HTERT RPE-1 (cell line): ENCODE data around the gene NECTIN2.
"Not testable (repeated sequence)": the region's sequence is repeated elsewhere in the genome, so short reads cannot be mapped to it uniquely, and the experiment has no call there.

Experiments
- in situ Hi-C: fragments of 300-500 bp; cut with MboI; formaldehyde crosslinking; loops from 4 replicates; pipeline ENCODE4 v1.14.3; 2020; ENCODE audit warnings: low sequenced_read_pairs

NECTIN2 gene

DNA sequence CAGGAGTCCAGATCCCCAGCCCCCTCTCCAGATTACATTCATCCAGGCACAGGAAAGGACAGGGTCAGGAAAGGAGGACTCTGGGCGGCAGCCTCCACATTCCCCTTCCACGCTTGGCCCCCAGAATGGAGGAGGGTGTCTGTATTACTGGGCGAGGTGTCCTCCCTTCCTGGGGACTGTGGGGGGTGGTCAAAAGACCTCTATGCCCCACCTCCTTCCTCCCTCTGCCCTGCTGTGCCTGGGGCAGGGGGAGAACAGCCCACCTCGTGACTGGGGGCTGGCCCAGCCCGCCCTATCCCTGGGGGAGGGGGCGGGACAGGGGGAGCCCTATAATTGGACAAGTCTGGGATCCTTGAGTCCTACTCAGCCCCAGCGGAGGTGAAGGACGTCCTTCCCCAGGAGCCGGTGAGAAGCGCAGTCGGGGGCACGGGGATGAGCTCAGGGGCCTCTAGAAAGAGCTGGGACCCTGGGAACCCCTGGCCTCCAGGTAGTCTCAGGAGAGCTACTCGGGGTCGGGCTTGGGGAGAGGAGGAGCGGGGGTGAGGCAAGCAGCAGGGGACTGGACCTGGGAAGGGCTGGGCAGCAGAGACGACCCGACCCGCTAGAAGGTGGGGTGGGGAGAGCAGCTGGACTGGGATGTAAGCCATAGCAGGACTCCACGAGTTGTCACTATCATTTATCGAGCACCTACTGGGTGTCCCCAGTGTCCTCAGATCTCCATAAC, 59.5 kb downstream of the NECTIN2 start, which contains the start of gene APOE:
Gene APOE (plus strand): TSS at position 360 of the 724 bp plus-strand sequence. CDS start 829 bp downstream, outside the sequence.
- in situ Hi-C loops: no loop called here

DNA sequence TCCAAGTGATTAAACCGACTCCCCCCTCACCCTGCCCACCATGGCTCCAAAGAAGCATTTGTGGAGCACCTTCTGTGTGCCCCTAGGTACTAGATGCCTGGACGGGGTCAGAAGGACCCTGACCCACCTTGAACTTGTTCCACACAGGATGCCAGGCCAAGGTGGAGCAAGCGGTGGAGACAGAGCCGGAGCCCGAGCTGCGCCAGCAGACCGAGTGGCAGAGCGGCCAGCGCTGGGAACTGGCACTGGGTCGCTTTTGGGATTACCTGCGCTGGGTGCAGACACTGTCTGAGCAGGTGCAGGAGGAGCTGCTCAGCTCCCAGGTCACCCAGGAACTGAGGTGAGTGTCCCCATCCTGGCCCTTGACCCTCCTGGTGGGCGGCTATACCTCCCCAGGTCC, 61.5 kb downstream of the NECTIN2 start:
- in situ Hi-C loops: no loop called here

DNA sequence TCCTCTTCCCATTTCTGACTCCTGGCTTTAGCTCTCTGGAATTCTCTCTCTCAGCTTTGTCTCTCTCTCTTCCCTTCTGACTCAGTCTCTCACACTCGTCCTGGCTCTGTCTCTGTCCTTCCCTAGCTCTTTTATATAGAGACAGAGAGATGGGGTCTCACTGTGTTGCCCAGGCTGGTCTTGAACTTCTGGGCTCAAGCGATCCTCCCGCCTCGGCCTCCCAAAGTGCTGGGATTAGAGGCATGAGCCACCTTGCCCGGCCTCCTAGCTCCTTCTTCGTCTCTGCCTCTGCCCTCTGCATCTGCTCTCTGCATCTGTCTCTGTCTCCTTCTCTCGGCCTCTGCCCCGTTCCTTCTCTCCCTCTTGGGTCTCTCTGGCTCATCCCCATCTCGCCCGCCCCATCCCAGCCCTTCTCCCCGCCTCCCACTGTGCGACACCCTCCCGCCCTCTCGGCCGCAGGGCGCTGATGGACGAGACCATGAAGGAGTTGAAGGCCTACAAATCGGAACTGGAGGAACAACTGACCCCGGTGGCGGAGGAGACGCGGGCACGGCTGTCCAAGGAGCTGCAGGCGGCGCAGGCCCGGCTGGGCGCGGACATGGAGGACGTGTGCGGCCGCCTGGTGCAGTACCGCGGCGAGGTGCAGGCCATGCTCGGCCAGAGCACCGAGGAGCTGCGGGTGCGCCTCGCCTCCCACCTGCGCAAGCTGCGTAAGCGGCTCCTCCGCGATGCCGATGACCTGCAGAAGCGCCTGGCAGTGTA, 62.2 kb downstream of the NECTIN2 start:
- in situ Hi-C loops: no loop called here

DNA sequence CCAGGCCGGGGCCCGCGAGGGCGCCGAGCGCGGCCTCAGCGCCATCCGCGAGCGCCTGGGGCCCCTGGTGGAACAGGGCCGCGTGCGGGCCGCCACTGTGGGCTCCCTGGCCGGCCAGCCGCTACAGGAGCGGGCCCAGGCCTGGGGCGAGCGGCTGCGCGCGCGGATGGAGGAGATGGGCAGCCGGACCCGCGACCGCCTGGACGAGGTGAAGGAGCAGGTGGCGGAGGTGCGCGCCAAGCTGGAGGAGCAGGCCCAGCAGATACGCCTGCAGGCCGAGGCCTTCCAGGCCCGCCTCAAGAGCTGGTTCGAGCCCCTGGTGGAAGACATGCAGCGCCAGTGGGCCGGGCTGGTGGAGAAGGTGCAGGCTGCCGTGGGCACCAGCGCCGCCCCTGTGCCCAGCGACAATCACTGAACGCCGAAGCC, 62.8 kb downstream of the NECTIN2 start:
- in situ Hi-C loops: no loop called here

DNA sequence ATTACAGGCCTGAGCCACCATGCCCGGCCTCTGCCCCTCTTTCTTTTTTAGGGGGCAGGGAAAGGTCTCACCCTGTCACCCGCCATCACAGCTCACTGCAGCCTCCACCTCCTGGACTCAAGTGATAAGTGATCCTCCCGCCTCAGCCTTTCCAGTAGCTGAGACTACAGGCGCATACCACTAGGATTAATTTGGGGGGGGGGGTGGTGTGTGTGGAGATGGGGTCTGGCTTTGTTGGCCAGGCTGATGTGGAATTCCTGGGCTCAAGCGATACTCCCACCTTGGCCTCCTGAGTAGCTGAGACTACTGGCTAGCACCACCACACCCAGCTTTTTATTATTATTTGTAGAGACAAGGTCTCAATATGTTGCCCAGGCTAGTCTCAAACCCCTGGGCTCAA, 63.7 kb downstream of the NECTIN2 start:
- in situ Hi-C loops: no loop called here

DNA sequence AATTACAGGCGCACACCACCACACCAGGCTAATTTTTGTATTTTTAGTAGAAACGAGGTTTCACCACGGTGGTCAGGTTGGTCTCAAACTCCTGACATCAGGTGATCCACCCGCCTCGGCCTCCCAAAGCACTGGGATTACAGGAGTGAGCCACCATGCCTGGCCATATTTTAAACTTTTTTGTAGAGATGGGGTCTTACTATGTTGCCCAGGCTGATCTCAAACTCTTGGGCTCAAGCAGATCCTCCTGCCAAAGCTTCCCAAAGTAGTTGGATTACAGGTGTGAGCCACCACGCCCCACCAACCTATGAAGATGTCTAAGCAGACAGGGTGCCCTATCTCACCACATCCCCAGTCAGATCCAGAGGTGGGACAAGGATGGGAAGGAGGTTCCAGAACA, 65.8 kb downstream of the NECTIN2 start:
- in situ Hi-C loops: not testable (repeated sequence)

DNA sequence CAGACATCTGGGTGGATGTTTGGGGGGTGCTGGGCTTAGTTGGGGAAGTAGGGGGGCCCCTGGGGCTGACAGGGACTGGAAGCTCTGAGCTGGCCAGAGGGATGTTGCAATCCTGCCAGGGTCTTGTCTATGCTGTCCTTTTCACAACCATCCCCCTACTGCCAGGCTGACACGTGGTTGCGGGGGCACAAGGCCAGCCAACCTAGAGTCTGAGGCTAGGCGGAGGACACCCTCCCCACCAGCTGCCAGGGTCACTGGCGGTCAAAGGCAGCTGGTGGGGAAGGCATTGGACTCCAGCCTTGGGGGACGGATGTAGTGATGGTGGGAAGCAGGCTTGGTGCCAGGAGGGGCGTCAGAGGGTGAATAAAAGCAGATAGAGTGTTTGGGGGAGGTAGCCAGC, 66.8 kb downstream of the NECTIN2 start:
- in situ Hi-C loops: no loop called here

DNA sequence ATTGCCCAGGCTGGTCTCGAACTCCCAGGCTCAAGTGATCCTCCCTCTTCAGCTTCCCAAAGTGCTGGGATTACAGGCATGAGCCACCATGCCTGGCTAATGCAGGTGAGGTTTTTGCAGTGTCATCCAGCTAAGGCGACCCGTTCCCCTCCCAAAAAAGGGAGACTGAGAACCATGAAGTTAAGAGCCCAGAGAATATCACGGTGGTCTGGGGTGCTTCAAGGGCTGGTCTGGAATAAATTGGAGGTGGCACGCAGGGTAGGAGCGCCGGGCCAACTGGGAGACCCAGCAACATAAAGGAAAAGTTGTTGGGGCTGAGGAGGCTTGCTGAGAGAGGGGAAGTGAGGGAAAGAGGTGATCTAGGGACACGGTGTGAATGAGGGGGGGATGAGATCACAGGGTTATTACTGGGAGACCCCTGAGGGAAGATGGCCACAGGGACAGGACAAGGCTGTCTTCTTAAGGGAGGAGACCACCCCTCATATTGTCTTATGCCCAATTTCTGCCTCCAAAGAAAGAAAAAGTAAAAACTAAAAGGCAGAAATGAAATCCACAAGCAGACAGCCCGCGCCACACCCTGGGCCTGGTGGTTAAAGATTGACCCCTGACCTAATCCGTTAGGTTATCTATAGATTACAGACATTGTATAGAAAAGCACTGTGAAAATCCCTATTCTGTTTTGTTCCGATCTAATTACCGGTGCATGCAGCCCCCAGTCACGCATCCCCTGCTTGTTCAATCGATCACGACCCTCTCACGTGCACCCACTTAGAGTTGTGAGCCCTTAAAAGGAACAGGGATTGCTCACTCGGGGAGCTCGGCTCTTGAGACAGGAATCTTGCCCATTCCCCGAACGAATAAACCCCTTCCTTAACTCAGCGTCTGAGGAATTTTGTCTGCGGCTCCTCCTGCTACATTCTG, 67.7 kb downstream of the NECTIN2 start:
- in situ Hi-C loops: not testable (repeated sequence)

DNA sequence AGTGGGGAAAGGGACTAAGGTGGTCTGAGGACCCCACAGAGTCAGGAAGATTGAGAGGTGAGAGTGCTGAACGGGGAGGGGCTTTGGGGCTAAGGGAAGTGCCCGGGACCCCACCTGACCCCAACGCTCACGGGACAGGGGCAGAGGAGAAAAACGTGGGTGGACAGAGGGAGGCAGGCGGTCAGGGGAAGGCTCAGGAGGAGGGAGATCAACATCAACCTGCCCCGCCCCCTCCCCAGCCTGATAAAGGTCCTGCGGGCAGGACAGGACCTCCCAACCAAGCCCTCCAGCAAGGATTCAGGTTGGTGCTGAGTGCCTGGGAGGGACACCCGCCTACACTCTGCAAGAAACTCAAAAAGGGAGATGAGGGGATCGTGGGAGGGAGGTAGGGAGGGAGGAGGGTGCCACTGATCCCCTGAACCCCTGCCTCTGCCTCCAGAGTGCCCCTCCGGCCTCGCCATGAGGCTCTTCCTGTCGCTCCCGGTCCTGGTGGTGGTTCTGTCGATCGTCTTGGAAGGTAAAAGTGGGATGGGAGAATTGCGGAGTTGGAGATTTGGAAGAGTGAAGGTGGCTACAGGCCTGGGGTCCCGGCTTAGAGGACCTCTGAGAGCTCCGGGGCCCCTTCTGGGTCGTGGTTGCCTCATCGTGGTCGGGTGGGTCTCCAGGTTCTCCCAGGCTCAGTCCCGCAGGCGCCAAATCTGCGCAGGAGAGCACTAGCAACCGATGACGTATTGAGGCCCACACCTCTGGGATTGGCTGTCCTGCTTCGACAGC, 68.5 kb downstream of the NECTIN2 start, which contains the start of gene APOC1:
Gene APOC1 (plus strand): TSS at position 176 of the 774 bp plus-strand sequence. CDS start 284 bp downstream, at position 460.
- in situ Hi-C loops: not testable (repeated sequence)

DNA sequence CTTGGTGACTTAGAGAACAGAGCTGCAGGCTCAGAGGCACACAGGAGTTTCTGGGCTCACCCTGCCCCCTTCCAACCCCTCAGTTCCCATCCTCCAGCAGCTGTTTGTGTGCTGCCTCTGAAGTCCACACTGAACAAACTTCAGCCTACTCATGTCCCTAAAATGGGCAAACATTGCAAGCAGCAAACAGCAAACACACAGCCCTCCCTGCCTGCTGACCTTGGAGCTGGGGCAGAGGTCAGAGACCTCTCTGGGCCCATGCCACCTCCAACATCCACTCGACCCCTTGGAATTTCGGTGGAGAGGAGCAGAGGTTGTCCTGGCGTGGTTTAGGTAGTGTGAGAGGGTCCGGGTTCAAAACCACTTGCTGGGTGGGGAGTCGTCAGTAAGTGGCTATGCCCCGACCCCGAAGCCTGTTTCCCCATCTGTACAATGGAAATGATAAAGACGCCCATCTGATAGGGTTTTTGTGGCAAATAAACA, 78.2 kb downstream of the NECTIN2 start:
- in situ Hi-C loops: no loop called here

DNA sequence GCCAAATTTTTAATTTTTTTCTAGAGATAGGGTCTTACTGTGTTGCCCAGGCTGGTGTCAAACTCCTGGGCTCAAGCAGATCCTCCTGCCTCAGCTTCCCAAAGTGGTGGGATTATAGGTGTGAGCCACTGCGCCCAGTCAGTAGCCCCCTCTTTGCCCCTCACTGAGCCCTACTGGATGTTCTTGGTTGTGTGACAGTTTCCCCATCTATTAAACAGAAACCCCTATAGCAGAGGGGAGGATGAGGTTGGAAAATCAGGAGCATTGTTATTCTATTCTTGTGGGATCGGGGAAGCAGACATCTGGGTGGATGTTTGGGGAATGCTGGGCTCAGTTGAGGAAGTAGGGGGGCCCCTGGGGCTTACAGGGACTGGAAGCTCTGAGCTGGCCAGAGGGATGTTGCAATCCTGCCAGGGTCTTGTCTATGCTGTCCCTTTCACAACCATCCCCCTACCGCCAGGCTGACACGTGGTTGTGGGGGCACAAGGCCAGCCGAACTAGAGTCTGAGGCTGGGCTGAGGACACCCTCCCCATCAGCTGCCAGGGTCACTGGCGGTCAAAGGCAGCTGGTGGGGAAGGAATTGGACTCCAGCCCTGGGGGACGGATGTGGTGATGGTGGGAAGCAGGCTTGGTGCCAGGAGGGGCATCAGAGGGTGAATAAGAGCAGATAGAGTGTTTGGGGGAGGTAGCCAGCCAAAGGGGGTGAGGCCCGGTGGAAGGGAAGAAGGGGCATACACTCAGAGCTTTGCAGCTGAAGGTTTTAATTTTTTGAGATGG, 79.2 kb downstream of the NECTIN2 start:
- in situ Hi-C loops: no loop called here

DNA sequence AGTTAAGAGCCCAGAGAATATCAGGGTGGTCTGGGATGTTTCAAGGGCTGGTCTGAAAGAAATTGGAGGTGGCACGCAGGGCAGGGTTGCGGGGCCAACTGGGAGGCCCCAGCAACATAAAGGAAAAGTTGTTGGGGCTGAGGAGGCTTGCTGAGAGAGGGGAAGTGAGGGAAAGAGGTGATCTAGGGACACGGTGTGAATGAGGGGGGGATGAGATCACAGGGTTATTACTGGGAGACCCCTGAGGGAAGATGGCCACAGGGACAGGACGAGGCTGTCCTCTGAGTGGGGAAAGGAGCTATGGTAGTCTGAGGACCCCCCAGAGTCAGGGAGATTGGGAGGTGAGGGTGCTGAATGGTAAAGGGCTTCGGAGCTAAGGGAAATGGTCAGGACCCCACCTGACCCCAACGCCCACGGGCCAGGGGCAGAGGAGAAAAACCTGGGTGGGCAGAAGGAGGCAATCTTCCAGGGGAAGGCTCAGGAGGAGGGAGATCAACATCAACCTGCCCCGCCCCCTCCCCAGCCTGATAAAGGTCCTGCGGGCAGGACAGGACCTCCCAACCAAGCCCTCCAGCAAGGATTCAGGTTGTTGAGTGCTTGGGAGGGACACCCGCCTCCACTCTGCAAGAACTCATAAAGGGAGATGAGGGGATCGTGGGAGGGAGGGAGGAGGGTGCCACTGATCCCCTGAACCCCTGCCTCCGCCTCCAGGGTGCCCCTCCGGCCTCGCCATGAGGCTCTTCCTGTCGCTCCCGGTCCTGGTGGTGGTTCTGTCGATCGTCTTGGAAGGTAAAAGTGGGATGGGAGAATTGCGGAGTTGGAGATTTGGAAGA, 80.4 kb downstream of the NECTIN2 start:
- in situ Hi-C loops: not testable (repeated sequence)

DNA sequence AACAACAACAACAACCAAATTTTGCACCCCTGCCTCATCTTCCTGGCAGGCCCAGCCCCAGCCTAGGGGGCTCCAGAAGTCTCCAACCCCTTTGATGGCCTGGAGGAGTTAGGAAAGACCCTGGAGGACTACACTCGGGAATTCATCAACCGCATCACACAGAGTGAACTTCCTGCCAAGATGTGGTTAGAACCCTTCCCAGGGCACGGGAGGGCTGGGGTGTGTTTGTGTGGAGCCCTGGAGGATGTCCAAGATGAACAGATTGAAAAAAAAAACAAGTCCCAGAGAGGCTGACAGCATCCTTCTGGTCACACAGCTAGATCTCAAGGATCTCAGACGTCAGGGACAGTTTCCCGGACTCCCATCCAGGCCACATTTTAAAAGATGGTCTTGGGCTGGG, 81.6 kb downstream of the NECTIN2 start:
- in situ Hi-C loops: no loop called here

DNA sequence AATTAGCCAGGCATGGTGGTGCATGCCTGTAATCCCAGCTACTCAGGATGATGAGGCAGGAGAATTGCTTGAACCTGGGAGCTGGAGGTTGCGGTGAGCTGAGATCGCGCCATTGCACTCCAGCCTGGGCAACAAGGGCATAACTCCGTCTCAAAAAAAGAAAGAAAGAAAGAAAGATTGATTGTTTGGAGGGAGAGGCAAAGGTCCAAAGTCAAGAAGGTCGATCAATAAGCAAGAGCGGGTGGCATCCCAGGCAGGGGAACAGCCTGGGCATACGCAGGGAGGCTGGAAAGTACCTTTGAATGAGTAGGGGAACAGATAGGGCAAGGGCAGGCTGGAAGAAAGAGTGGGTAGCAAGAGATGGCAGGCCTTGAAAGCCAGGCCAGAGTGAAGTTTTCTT, 84.0 kb downstream of the NECTIN2 start:
- in situ Hi-C loops: no loop called here

DNA sequence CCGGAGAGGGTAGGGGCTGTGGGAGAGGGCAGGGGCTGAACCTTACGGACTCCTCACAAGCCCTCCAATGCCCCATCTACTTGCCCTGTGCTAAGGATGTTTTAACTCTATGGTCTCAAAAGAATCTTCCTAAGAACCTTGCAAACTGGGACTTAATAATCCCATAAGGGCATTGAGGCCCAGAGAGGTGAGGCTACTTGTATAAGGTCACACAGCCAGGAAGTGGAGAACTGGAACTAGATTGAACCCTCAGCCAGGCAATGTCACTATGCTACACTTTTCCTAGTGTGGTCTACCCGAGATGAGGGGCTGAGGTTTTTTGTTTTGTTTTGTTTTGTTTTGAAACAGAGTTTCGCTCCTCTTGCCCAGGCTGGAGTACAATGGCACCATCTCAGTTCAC, 85.4 kb downstream of the NECTIN2 start:
- in situ Hi-C loops: no loop called here
